ENCODE results near the gene RAET1G. TPM values are rescaled to one million over a fixed set of nuclear protein-coding genes. Genes with fewer than 3 reads are reported as not detected.
A peak's percentile ranks its signal among the peaks of the same experiment; 100 is the strongest.
"Not testable (repeated sequence)": the region's sequence is repeated elsewhere in the genome, so short reads cannot be mapped to it uniquely, and the experiment has no call there.

The RAET1G gene
- total and polyA plus RNA-seq, 2 donors (not counting 3 experiments of a cell fraction or from before 2014, with no cell fraction given) = 1.6 to 2.1 TPM

GRCh38 chr6:149958124-149958523 is 35.2 kb upstream of the RAET1G start:
- dilution Hi-C loops (cut with MboI; ENCODE audit: extremely low pct_ligation_motif_present, low sequenced_read_pairs) = not testable (repeated sequence)
- FAIRE-seq (peak; percentile 88), DNase-seq (ENCODE audit: low read depth, low spot score) (peak; percentile 79)

GRCh38 chr6:149955654-149956317 is 32.9 kb upstream of the RAET1G start:
- BruUV-seq (replicated peaks); DNase-seq (ENCODE audit: low read depth, low spot score); H3K4me2 ChIP-seq (ENCODE audit: insufficient read depth, low read length); H4K20me1 ChIP-seq (replicated peaks; ENCODE audit: control insufficient read depth, extremely low read depth, insufficient read depth, low read length); H2AFZ ChIP-seq (ENCODE audit: low read depth, low read length); POLR2A ChIA-PET; H3K9ac ChIP-seq (replicated peaks; ENCODE audit: extremely low read depth, insufficient read depth, low read length); H3K9me1 ChIP-seq (replicated peaks; ENCODE audit: control insufficient read depth, extremely low read depth, insufficient read depth, low read length); dilution Hi-C loops (cut with MboI; ENCODE audit: extremely low pct_ligation_motif_present, low sequenced_read_pairs); H3K4me1 ChIP-seq (ENCODE audit: control insufficient read depth, extremely low read depth, insufficient read depth, low read length); H3K27ac ChIP-seq (ENCODE audit: insufficient read depth, low read depth, low read length); H3K36me3 ChIP-seq (ENCODE audit: control insufficient read depth in 2 of 2, extremely low read depth in 1 of 2, insufficient read depth in 2 of 2, low read length in 2 of 2); intact Hi-C loops (cut with micrococcal nuclease); H3K9me3 ChIP-seq (replicated peaks; ENCODE audit: control insufficient read depth, insufficient read depth, low read length); H3K4me3 ChIP-seq (replicated peaks in 1 of 3; ENCODE audit: insufficient read depth in 1 of 3, low read depth in 1 of 3, low read length in 3 of 3); H3K79me2 ChIP-seq (ENCODE audit: control insufficient read depth, insufficient read depth, low read length): not testable (repeated sequence)
- CTCF ChIA-PET = interaction anchor here (1.2 kb wide), 1 partner anchor 15 kb away, joined by 3 read pairs; no protein-coding TSS in a partner anchor
- peak; percentile 28 for FAIRE-seq
- H3K27me3 ChIP-seq (ENCODE audit: control insufficient read depth in 2 of 2, insufficient read depth in 2 of 2, low read length in 2 of 2) = peaks cover 26 to 46% of the 10 kb centered on the region in 2 experiments

More at GRCh38 chr6:149958124-149958523, 35.2 kb upstream of the RAET1G start:
- H3K36me3 ChIP-seq (ENCODE audit: control insufficient read depth in 2 of 2, extremely low read depth in 1 of 2, insufficient read depth in 2 of 2, low read length in 2 of 2); POLR2A ChIA-PET; H3K27ac ChIP-seq (ENCODE audit: insufficient read depth, low read depth, low read length); H3K4me2 ChIP-seq (ENCODE audit: insufficient read depth, low read length); H3K4me3 ChIP-seq (replicated peaks in 1 of 3; ENCODE audit: insufficient read depth in 1 of 3, low read depth in 1 of 3, low read length in 3 of 3); H3K79me2 ChIP-seq (ENCODE audit: control insufficient read depth, insufficient read depth, low read length); H2AFZ ChIP-seq (ENCODE audit: low read depth, low read length); H3K9me3 ChIP-seq (replicated peaks; ENCODE audit: control insufficient read depth, insufficient read depth, low read length); H3K9ac ChIP-seq (replicated peaks; ENCODE audit: extremely low read depth, insufficient read depth, low read length); H3K9me1 ChIP-seq (replicated peaks; ENCODE audit: control insufficient read depth, extremely low read depth, insufficient read depth, low read length); BruUV-seq (replicated peaks); intact Hi-C loops (cut with micrococcal nuclease); H3K4me1 ChIP-seq (ENCODE audit: control insufficient read depth, extremely low read depth, insufficient read depth, low read length); H4K20me1 ChIP-seq (replicated peaks; ENCODE audit: control insufficient read depth, extremely low read depth, insufficient read depth, low read length): not testable (repeated sequence)
- CTCF ChIA-PET = interaction anchor here (1.8 kb wide), 1 partner anchor 59 kb away, joined by 7 read pairs; no protein-coding TSS in a partner anchor
- TF ChIP-seq JUN (IDR thresholded peaks at IDR 0.05; ENCODE audit: borderline replicate concordance, insufficient read depth, insufficient read length, low read depth) = peak; percentile 12
- TF ChIP-seq GATA2 (IDR thresholded peaks at IDR 0.05; ENCODE audit: insufficient read depth, insufficient read length, low read depth, low read length) = peak; percentile 38
- H3K27me3 ChIP-seq (ENCODE audit: control insufficient read depth in 2 of 2, insufficient read depth in 2 of 2, low read length in 2 of 2) = peaks cover 11 to 34% of the 10 kb centered on the region in 2 experiments

- H2AFZ ChIP-seq (ENCODE audit: low read depth, low read length); CTCF ChIA-PET; H3K79me2 ChIP-seq (ENCODE audit: control insufficient read depth, insufficient read depth, low read length); dilution Hi-C loops (cut with MboI; ENCODE audit: extremely low pct_ligation_motif_present, low sequenced_read_pairs); H3K9ac ChIP-seq (replicated peaks; ENCODE audit: extremely low read depth, insufficient read depth, low read length); H3K9me3 ChIP-seq (replicated peaks; ENCODE audit: control insufficient read depth, insufficient read depth, low read length); BruUV-seq (replicated peaks); H4K20me1 ChIP-seq (replicated peaks; ENCODE audit: control insufficient read depth, extremely low read depth, insufficient read depth, low read length); DNase-seq (ENCODE audit: low read depth, low spot score); H3K4me3 ChIP-seq (replicated peaks in 1 of 3; ENCODE audit: insufficient read depth in 1 of 3, low read depth in 1 of 3, low read length in 3 of 3); H3K9me1 ChIP-seq (replicated peaks; ENCODE audit: control insufficient read depth, extremely low read depth, insufficient read depth, low read length); H3K27ac ChIP-seq (ENCODE audit: insufficient read depth, low read depth, low read length); H3K4me2 ChIP-seq (ENCODE audit: insufficient read depth, low read length); intact Hi-C loops (cut with micrococcal nuclease); H3K36me3 ChIP-seq (ENCODE audit: control insufficient read depth in 2 of 2, extremely low read depth in 1 of 2, insufficient read depth in 2 of 2, low read length in 2 of 2); H3K4me1 ChIP-seq (ENCODE audit: control insufficient read depth, extremely low read depth, insufficient read depth, low read length); POLR2A ChIA-PET: not testable (repeated sequence)
- H3K27me3 ChIP-seq (ENCODE audit: control insufficient read depth in 2 of 2, insufficient read depth in 2 of 2, low read length in 2 of 2) = peaks cover 30 to 52% of the 10 kb centered on the region in 2 experiments
- peak; percentile 53 for FAIRE-seq
Observed at GRCh38 chr6:149954984-149955653, 32.2 kb upstream of the RAET1G start.

All from endothelial cell of umbilical vein (primary cell).